LoVo (cell line): ENCODE results near the gene LIPJ.

Experiments used
- DNase-seq: peaks from one replicate; pipeline ENCODE4 v3.0.0-alpha.2; 2016; ENCODE audit warnings: low spot score

Gene LIPJ

DNA sequence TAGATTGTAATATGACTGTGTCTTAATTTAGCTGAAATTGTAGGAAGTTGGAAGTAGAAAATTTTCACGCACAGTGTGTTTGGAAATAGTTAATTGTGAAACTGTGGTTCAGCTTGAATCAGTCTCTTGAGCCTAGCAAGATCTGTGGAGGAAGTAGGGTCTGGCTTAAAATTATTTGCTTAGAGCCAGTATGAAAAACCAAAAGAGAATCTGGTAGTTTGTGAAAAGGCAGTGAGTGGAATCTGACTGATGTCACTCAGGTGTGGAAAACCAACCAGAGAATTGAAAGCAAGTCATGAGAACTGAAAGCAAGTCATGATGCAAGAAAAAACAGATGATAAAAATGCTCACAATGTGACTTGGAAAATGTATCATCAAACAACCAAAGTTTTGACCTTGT lies 11.5 kb downstream of the LIPJ start:
- DNase-seq = no peak

DNA sequence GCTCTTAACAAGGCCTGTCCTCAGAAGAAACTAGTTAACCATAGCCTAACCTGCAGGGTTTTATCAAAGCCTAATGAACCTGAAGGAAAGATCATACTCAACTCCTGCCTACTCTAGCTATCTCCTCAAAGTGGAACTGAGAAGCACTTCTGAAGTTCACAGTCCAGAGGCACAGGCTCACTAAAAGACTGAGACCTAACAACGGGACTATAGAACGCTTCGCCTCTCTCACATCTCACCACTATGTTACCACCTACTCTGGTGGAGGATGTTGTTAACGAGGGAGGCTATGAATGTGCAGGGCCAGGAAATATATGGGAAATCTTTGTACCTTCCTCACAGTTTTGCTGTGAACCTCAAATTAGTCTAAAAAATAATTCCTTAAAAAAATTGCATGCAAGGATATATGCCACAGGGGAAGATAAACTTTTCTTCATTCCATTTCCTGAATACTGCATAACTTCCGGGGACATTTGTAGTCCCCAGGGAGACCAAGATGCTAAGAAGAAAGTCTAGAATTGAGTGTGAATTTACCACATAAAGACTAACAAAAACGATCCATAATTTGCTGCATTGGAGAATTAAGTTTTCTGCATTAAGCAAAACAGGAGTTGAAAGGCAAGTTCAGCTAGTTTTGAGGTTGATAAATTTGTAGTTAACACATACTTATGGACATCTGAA lies 21.6 kb downstream of the LIPJ start:
- no peak for DNase-seq

DNA sequence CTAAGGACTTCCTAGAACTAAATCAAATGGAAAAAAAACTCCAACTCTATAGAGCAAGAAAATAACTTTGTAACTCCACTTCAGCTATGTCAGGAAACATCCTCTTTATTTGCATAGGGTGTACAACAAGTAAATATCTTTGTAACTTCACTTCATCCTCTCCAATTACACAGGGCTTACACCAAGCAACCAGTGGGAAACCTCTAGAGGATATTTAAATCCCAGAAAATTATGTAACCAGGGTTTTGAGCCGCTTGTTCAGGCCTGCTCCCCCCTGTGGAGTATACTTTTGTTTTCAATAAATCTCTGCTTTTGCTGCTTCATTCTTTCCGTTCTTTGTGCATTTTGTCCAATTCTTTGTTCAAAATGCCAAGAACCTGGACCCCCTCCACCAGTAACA lies 22.2 kb downstream of the LIPJ start:
- DNase-seq = no peak

DNA sequence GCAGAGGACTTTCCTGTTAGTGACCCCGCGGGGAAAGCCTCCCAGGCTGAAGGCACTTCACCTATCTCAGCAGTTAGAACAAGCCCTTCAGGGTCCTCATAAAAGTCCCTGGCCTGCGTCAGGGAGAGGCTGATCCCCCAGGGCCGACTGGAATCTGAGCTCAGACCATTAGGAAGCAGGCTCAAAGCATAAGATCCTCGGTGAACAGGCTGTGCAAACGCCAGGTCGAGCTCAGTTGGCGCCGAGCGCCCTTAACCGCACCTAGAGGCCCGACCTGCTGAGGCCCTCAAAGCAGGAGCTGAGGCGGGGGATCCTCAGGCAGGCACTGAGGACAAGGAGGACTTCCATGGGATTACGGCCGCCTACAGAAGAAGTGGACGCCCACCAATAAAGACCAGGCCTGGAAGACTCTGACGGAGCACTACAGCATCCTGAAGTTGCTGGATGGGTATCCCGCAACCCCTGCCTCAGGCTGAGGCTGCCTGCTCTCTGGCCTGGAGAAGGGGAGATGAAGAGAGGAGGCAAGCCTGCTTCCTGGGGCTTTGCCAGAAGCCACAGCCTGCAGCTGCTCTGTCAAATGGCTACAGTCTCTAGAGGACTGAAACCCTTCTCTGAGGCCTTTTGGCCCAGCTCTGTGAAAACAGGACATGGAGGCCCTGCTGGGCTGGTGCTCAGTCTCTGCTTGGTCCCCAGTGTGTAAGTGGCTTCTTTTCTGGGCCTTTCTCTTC lies 29.9 kb downstream of the LIPJ start:
- no peak for DNase-seq

DNA sequence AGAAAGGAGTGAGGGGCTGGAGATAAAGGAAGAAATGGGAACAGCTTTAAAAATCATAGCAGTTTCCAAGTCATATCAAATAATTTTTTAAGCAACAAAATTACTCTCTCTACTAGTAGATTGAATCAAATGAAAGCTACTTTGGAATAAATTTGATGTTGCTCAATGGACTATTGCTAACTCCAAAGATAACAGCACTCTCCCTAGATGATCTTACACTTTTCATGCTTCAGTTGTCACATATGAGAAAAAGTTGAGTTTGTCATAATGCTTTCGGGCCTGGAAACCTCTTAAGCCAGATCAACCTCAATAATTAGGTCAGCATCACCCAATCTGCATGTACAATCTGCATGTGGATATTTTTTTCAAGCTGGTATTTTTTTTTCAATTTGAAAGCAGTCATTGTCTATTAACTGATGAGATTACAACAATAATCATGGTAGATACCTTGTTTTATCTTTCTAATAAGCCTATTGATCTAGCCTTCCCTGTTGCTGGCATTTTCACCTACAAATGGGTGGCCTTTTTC lies 31.3 kb downstream of the LIPJ start:
- no peak for DNase-seq

DNA sequence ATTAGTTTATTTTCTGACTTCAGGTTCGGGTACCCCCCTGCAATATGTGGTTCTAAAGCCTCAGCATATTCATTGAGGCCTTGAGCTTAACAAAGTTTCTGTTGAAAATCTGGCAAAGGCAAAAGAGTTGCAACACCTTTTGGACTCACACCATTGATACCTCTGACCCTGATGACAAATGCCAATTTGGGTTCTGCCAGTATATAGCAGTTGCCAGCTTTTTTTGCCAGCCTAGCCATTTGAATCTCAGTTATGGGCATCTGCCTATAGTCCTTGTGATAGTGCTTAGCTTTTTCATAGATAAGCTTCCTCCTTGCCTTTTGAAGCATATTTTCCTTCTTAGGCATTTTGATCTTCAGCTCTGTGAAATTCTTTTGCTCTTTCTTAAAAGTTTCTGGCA lies 31.9 kb downstream of the LIPJ start:
- DNase-seq = no peak

DNA sequence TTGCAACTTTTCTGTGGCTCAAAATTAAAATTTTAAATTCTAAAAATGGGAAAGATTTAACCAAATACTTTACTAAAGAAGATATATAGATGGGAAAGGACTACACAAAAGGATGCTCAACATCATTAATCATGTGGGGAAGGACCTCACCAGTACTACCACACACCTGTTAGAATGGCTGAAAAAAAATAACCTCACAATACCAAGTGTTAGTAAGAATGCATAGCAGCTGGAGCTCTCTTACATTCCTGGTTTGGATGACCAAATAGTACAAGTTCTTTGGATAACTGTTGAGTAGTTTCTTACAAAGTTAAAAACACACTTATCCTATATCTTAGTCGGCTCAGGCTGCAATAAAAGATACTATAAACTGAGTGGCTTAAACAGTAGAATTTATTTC lies 33.9 kb downstream of the LIPJ start:
- no peak for DNase-seq

DNA sequence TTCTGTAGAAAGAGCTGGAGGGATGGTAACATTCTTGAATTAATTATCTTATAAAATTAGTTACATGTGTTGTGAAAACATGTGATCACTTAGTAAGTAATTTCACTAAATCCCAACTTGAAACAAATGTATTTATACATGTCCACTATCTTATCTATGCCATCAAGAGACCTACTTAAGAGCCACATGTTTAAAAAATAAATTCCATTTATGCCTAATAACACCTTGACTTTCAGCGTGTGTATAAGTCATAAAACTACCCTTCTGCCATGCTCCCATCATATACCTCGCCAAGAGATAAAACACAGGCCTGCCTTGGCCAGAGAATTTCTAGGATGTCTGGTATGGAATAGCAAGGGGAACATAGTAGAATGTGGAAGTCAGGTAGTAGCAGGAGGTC lies 37.3 kb downstream of the LIPJ start:
- DNase-seq = no peak

DNA sequence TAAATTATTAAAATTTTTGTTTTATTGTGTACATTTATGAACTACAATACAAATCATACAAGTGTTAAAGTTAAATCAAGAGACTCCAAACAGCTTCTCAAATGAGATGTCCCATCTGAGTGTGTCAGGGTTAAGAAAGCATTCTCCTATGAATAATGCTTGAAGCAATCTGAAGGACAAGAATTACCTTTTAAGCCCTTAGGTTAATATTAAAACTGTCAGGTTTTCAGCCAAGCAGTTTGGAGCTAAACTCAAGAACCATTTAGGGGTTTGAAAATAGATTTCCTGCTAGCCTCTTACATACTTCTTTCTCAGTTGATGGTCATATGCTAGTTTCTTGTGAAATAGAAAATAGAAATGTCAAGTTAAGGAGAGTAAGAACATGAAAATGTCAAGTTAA lies 38.3 kb downstream of the LIPJ start:
- DNase-seq = no peak

DNA sequence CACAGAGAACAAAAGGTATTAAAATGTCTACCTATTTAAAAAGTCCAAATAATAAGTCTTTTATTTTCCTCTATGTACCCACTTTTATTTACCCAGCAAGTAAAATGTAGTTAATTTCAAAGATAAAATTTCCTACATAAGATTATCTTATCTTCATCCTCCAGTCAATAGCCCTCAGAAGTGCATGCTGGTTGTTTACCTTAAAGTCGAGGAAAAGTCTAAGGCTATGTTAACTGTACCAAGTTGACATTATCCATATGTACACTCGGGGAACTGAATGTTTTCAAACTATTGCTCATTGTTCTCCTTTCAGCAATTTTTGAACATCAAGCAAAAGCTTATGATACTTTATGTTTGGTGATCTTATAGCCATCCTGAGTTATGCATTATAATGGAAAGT lies 53.6 kb downstream of the LIPJ start:
- DNase-seq = no peak

DNA sequence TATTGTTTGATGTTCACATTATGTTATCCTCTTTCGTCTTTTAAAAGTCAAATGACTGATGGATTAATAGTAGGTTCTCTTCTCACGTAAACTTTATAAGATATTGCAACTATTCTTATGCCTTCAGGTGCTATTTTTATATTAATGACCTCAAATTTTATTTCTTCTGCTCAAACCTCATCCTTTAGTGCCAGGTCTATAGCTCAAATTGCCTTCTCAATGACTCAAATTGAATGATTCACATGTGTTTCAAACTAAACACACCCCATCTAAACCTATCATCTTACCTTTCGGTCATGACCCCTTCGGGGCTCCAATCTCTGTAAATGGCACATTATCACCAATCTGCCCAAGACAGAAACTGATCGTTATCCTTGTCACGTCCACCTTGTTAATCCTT lies 55.6 kb downstream of the LIPJ start:
- DNase-seq = no peak

DNA sequence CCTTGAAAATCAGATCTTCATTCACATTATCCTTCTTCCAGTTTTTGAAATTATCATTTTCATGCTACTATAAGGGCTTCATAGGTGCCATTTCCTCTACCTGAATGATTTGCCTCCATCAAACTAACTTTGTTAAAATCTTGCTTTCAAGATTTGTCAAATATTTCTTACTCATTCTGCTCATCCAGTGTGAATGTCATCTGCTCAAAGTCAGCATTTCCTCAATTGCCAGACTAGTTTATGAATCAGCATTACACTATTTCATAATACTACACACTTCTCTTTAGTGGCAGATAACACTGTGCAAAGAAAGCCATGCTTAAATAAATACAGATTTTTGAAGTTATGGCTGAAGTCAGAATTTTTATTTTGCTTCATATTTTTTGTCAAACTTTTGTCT lies 56.4 kb downstream of the LIPJ start:
- DNase-seq = no peak

DNA sequence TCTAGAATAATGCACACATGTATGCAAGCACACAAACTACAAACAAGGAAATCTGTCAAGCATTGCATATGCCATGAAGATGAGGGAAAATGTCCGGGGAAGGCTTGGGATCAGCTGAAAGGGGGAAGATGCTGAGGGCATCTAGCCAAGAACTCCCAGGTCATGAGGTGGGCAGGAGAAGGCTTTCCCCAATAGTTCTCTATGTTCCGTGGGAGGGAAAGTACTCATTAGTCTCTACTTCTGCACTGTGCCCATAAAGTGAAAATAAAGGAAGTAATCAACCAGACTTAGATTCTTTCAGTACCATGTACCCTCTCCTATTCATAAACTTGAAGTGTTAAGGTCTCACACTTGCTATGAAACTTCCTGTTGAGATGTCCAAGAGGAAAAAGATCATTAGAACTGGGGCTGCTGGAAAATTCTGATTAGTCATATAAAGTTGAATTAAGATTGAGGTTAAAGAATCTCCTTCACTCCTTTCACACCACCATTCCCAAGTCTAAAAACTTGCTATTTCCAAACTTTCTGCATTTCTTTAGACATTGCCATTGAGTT lies 60.6 kb downstream of the LIPJ start:
- DNase-seq = no peak

DNA sequence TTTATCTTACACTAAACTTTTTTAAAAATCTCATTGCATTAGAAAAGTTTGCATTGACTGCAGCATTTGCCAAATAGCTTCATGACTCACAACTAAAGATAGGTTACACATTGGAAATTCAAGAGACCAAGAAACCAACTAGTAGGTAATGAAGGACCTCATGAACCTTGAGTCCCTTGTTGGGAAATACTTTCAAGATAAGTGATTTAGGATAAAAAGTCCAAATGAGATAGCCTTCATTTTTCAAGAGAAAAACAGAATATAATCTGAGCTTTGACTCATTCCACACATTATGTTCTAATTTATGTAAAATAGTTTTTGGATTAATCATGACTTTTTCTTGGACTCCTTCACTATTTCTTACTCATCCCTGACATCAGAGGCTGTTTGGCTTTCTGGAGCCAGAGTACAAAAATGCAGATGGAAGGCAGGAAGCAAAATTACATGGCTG lies 64.6 kb downstream of the LIPJ start:
- DNase-seq = no peak

DNA sequence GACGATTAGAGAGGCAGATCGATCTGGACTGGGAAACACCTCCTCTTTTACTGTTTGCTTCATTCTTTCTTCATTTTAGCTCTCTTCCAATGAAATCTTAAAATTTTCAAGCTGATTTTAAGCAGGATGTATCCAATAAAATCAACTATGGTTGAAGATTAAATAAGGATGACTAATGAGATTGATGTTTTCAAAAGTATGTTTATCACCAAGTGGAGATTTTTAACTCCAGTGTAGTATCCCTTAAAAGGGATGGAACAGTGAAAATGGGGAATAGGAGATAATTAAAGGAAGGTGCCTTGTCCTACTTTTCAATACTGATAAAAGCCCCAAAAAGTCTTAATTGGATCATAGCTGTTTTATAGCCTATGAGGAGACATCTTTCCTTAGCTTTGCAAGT lies 66.1 kb downstream of the LIPJ start:
- no peak for DNase-seq
